Effector memory CD8-positive, alpha-beta T cell (primary cell): ENCODE data around the gene TMEM63C.
A peak's percentile ranks its signal among the peaks of the same experiment; 100 is the strongest.

ENCODE experiments used
- ATAC-seq: fragments of 150-1000 bp; cut with Tn5 transposase; replicated peaks from 2 replicates; pipeline ENCODE4 v1.10.0; 2021; ENCODE audit warnings: mild to moderate bottlenecking, moderate library complexity
- DNase-seq, 3 experiments: peaks; one replicate each; pipeline ENCODE4 v3.0.0; 2021
- H3K27ac Mint-ChIP-seq, 2 donors: one replicate each; pipeline ENCODE4 v1.8.0; 2022; ENCODE audit warnings: mild to moderate bottlenecking in 2 of 2, mixed read lengths in 2 of 2, moderate library complexity in 2 of 2
- H3K27me3 Mint-ChIP-seq, 2 donors: one replicate each; pipeline ENCODE4 v1.8.0; 2022; ENCODE audit warnings: mixed read lengths in 2 of 2
- H3K36me3 Mint-ChIP-seq: one replicate; pipeline ENCODE4 v1.8.0; 2022; ENCODE audit warnings: mild to moderate bottlenecking, moderate library complexity, mixed read lengths; ENCODE audit not compliant: insufficient read depth
- H3K4me1 Mint-ChIP-seq, 2 donors: one replicate each; pipeline ENCODE4 v1.8.0; 2022; ENCODE audit warnings: low read depth in 2 of 2, mixed read lengths in 2 of 2
- H3K4me3 Mint-ChIP-seq, 2 donors: one replicate each; pipeline ENCODE4 v1.8.0; 2022; ENCODE audit warnings: mild to moderate bottlenecking in 2 of 2, mixed read lengths in 2 of 2, moderate library complexity in 2 of 2
- H3K9me3 Mint-ChIP-seq, 2 donors: one replicate each; pipeline ENCODE4 v1.8.0; 2022; ENCODE audit warnings: mixed read lengths in 2 of 2

The TMEM63C gene

GRCh38 chr14:77208979-77209318 is 27.4 kb downstream of the TMEM63C start:
- Mint-ChIP-seq H3K36me3 (no peaks in the 10 kb centered on the region), H3K27ac (no peak overlapping the region), H3K27me3 (peaks cover 0 to 39% of the 10 kb centered on the region in 2 donors), H3K4me3 (no peak overlapping the region), H3K4me1 (peaks cover 0 to 4% of the 10 kb centered on the region in 2 donors), H3K9me3 (peaks cover 0 to 2% of the 10 kb centered on the region in 2 donors)
- DNase-seq (no peak), ATAC-seq (no peak)

- Mint-ChIP-seq H3K9me3 (peaks cover 0 to 2% of the 10 kb centered on the region in 2 donors), H3K27me3 (peaks cover 27 to 71% of the 10 kb centered on the region in 2 donors), H3K27ac (no peak overlapping the region), H3K4me3 (no peak overlapping the region), H3K4me1 (peaks cover 0 to 5% of the 10 kb centered on the region in 2 donors), H3K36me3 (no peaks in the 10 kb centered on the region)
- ATAC-seq (no peak), DNase-seq (no peak)
These were observed 30.7 kb downstream of the TMEM63C start for GRCh38 chr14:77212097-77212870.

GRCh38 chr14:77212943-77213678 is 31.5 kb downstream of the TMEM63C start:
- H3K27me3 Mint-ChIP-seq: peaks cover 29 to 66% of the 10 kb centered on the region in 2 donors
- H3K27ac Mint-ChIP-seq: no peak overlapping the region
- H3K4me1 Mint-ChIP-seq: peaks cover 0 to 5% of the 10 kb centered on the region in 2 donors
- no peaks in the 10 kb centered on the region for H3K36me3 Mint-ChIP-seq
- H3K9me3 Mint-ChIP-seq: peaks cover 0 to 2% of the 10 kb centered on the region in 2 donors
- H3K4me3 Mint-ChIP-seq: no peak overlapping the region
- ATAC-seq (no peak), DNase-seq (peak in 2 of 3 experiments; percentile 10 to 11)

GRCh38 chr14:77213679-77214016 is 32.0 kb downstream of the TMEM63C start:
- Mint-ChIP-seq H3K9me3 (peaks cover 0 to 2% of the 10 kb centered on the region in 2 donors), H3K4me3 (no peak overlapping the region)

GRCh38 chr14:77214216-77214615 is 32.6 kb downstream of the TMEM63C start:
- Mint-ChIP-seq H3K9me3 (peaks cover 0 to 2% of the 10 kb centered on the region in 2 donors), H3K4me1 (peaks cover 0 to 5% of the 10 kb centered on the region in 2 donors), H3K27me3 (peaks cover 29 to 55% of the 10 kb centered on the region in 2 donors), H3K4me3 (no peak overlapping the region), H3K27ac (no peak overlapping the region), H3K36me3 (no peaks in the 10 kb centered on the region)
- DNase-seq (no peak), ATAC-seq (no peak)

More at GRCh38 chr14:77213679-77214016, 32.0 kb downstream of the TMEM63C start:
- peaks cover 0 to 5% of the 10 kb centered on the region in 2 donors for H3K4me1 Mint-ChIP-seq
- no peak overlapping the region for H3K27ac Mint-ChIP-seq
- no peaks in the 10 kb centered on the region for H3K36me3 Mint-ChIP-seq
- no peak for ATAC-seq
- H3K27me3 Mint-ChIP-seq: peaks cover 29 to 61% of the 10 kb centered on the region in 2 donors
- no peak for DNase-seq

GRCh38 chr14:77217551-77217950 is 36.0 kb downstream of the TMEM63C start:
- DNase-seq (no peak), ATAC-seq (no peak)
- Mint-ChIP-seq H3K4me3 (no peak overlapping the region), H3K9me3 (no peaks in the 10 kb centered on the region), H3K27ac (no peak overlapping the region), H3K36me3 (no peaks in the 10 kb centered on the region), H3K27me3 (peaks cover 29 to 41% of the 10 kb centered on the region in 2 donors), H3K4me1 (peaks cover 5 to 9% of the 10 kb centered on the region in 2 donors)

GRCh38 chr14:77219591-77219990 is 38.0 kb downstream of the TMEM63C start:
- Mint-ChIP-seq H3K4me3 (no peak overlapping the region), H3K4me1 (peaks cover 5% of the 10 kb centered on the region in 2 donors), H3K9me3 (no peaks in the 10 kb centered on the region), H3K27ac (no peak overlapping the region), H3K27me3 (peaks cover 27 to 31% of the 10 kb centered on the region in 2 donors), H3K36me3 (no peaks in the 10 kb centered on the region)
- DNase-seq (no peak), ATAC-seq (no peak)

- no peak overlapping the region for H3K27ac Mint-ChIP-seq
- H3K9me3 Mint-ChIP-seq: no peaks in the 10 kb centered on the region
- H3K27me3 Mint-ChIP-seq: peaks cover 19 to 22% of the 10 kb centered on the region in 2 donors
- ATAC-seq: peak; percentile 43
- H3K36me3 Mint-ChIP-seq: no peaks in the 10 kb centered on the region
- no peak overlapping the region for H3K4me3 Mint-ChIP-seq
- DNase-seq: no peak
- H3K4me1 Mint-ChIP-seq: peaks cover 5% of the 10 kb centered on the region in 2 donors
These were observed 38.8 kb downstream of the TMEM63C start for GRCh38 chr14:77220246-77221017.

- Mint-ChIP-seq H3K27ac (peak overlapping the region in 1 of 2 donors; percentile 0), H3K9me3 (no peaks in the 10 kb centered on the region), H3K27me3 (peaks cover 18 to 22% of the 10 kb centered on the region in 2 donors), H3K36me3 (no peaks in the 10 kb centered on the region), H3K4me3 (peak overlapping the region in 1 of 2 donors; percentile 12), H3K4me1 (peaks cover 5% of the 10 kb centered on the region in 2 donors)
- ATAC-seq: peak; percentile 31
- DNase-seq: no peak
These were observed 39.8 kb downstream of the TMEM63C start for GRCh38 chr14:77221241-77221871.

GRCh38 chr14:77222546-77223225 is 41.1 kb downstream of the TMEM63C start:
- H3K9me3 Mint-ChIP-seq: no peaks in the 10 kb centered on the region
- no peaks in the 10 kb centered on the region for H3K36me3 Mint-ChIP-seq
- H3K4me1 Mint-ChIP-seq: peaks cover 5% of the 10 kb centered on the region in 2 donors
- DNase-seq: no peak
- no peak overlapping the region for H3K4me3 Mint-ChIP-seq
- H3K27me3 Mint-ChIP-seq: peaks cover 8 to 13% of the 10 kb centered on the region in 2 donors
- no peak overlapping the region for H3K27ac Mint-ChIP-seq
- no peak for ATAC-seq

GRCh38 chr14:77224212-77224611 is 42.6 kb downstream of the TMEM63C start:
- H3K36me3 Mint-ChIP-seq: no peaks in the 10 kb centered on the region
- H3K27ac Mint-ChIP-seq: no peak overlapping the region
- H3K9me3 Mint-ChIP-seq: no peaks in the 10 kb centered on the region
- ATAC-seq: no peak
- no peak overlapping the region for H3K4me3 Mint-ChIP-seq
- peaks cover 8 to 13% of the 10 kb centered on the region in 2 donors for H3K27me3 Mint-ChIP-seq
- DNase-seq: no peak
- peaks cover 5% of the 10 kb centered on the region in 2 donors for H3K4me1 Mint-ChIP-seq

GRCh38 chr14:77225254-77225653 is 43.7 kb downstream of the TMEM63C start:
- peaks cover 8 to 13% of the 10 kb centered on the region in 2 donors for H3K27me3 Mint-ChIP-seq

More at GRCh38 chr14:77225254-77225653, 43.7 kb downstream of the TMEM63C start:
- Mint-ChIP-seq H3K27ac (no peak overlapping the region), H3K36me3 (no peaks in the 10 kb centered on the region), H3K4me3 (no peak overlapping the region), H3K9me3 (no peaks in the 10 kb centered on the region), H3K4me1 (peaks cover 5% of the 10 kb centered on the region in 2 donors)
- ATAC-seq: no peak
- DNase-seq: no peak
